ENCODE measurements around the gene SND1.

The SND1 gene

DNA sequence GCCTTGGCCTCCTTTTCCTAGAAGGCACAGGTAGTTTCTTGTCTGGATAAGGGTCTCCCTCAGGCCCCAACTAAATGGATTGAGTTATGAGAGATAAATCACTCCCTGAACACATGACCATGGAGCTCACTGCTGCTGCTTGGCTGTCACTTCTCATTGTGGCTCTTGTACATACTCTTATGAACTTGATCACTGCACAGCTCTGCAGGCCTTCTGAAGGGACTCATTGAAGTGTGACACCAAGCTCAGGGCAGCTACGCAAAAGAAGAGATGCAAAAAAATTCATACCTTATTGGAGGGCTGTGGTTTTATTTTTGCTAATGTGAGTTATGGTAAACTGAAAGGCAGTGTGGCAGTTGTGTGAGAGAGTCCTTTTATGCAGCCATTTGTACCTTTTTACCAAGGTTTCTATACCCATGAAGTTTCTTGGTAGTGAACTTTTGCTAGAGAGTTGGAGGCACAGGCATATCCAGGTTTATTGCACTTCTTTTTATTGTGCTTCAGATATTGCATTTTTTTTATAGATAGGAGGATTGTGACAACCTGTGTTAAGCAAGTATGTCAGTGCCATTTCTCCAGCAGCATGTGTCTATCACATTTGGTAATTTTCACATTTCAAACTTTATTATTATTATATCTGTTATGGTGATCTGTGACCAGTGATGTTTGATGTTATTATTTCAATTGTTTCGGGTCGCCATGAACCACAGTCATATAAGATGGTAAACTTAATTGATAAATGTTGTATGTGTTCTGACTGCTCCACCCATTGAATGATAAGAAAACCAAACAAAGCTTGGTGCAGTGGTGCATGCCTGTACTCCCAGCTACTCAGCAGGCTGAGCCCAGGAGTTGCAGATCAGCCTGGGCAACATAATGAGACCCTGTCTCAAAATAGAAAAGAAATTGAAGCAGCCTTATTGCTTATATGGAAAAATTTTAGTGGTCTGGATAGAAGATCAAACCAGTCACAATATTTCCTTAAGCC is 278.6 kb downstream of the SND1 start:
- no peak for TF ChIP-seq CTCF (IDR thresholded peaks at IDR 0.05)

DNA sequence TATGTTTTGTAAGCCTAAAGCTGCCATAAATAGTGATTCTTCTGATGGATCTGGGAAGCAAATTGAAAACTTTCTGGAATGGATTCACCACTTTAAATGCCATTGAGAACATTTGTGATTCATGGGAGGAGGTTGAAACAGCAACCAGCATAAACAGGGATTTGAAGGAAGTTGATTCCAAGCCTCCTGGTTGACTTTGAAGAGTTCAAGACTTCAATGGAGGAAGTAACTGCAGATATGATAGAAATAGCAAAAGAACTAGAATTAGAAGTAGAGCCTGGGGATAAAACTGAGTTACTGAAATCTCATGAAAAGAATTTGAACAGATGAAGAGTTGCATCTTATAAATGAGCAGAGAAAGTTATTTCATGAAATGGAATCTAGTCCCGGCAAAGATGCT is 280.1 kb downstream of the SND1 start:
- no peak for TF ChIP-seq CTCF (IDR thresholded peaks at IDR 0.05)

DNA sequence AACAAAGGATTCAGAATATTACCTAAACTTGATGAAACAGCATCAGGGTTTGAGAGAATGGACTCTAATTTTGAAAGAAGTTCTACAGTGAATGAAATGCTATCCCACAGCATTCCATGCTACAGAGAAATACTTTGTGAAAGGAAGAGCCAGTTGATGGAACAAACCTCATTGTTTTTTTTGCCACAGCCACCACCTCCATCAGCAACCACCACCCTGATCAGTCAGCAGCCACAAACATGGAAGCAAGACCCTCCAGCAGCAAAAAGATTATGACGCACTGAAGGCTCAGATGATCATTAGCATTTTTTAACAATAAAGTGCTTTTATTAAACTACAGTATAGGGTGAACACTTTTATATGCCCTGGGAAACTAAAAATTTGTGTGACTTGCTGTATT is 280.5 kb downstream of the SND1 start:
- TF ChIP-seq CTCF (IDR thresholded peaks at IDR 0.05): no peak

DNA sequence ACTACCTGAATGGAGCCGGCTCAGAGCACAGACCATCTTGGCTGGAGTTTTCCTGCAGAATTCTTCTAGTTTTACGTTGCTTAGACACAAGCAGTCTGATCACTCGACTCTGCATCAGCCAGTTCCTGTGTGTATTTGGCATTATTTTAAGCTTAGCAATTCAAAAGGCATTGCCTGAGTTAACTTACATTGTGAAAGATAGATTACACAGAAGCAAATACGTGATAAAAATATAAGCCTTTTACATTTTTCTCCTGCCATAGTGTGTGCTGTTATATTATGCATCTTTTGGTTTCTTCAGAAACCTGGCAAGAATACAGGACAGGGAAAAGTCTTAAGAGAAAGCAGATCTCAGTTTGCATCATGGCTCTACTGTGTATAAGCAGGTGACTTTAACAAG is 281.2 kb downstream of the SND1 start:
- TF ChIP-seq CTCF (IDR thresholded peaks at IDR 0.05): no peak

DNA sequence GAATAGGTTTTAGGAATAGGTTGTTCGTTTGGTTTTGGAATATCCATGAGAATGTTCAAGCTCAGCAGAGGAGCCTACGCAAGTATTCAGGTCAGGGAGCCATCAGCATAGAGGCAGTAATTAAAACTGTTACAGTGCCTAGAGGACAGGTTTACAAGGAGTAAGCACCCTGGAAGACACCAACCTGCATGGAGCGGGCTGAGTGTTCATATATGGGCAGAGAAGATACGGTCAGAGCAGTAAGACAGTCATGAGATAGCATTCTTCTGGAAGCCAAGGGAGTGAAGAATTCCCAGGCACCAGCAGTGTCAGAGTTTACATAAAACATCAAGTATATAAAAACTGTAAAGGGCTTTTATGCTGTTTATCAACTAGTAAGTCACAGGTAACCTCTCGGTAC is 282.7 kb downstream of the SND1 start:
- TF ChIP-seq CTCF (IDR thresholded peaks at IDR 0.05): no peak

DNA sequence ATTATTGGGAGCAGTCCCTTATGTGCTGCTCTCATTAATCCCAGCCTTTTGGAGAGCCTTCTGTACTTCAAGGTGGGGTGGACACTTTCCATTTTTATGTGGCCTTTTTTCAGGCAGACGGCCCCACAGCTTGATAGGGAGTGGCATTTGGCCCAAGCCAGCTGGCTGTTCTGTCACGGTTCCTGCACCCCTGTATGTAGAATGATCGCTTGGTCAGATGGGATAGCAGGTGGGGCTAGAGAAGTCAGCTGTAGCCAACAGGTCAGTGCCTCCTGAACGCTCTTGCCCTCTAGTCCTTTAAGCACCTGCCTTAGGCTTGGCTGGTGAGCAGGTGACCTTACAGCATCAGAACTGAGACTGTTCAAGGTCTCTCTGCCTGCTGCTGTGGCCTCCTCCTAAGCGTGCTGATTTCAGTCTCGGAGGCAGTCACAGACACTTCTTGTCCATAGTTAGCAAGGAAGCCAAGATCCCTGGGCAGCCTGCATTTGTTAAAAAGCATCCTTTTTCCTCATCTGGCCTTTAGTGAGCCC is 283.9 kb downstream of the SND1 start:
- no peak for TF ChIP-seq CTCF (IDR thresholded peaks at IDR 0.05)

- no peak for TF ChIP-seq CTCF (IDR thresholded peaks at IDR 0.05)
These were observed 285.2 kb downstream of the SND1 start for GRCh38 chr7:127937066-127937680.

Measured in LNCAP (cell line).